PFSK-1 (cell line): ENCODE measurements around the gene RASEF.

Source experiments
- FOXP2 ChIP-seq: optimal IDR thresholded peaks from 2 replicates; pipeline ENCODE3; 2011; ENCODE audit warnings: borderline replicate concordance, control low read depth, inconsistent platforms; ENCODE audit not compliant: insufficient read depth; ENCODE audit errors: extremely low read length, extremely low read depth
- POLR2AphosphoS5 ChIP-seq: IDR thresholded peaks from 2 replicates; pipeline ENCODE4 v1.6.1; 2012; ENCODE audit warnings: low read depth, mild to moderate bottlenecking, control low read depth, low read length, moderate library complexity
- REST ChIP-seq, 2 experiments: IDR thresholded peaks; 2 replicates each; pipeline versions ENCODE4 v1.6.1 to v1.8.0; 2011 to 2012; ENCODE audit warnings: low read depth in 2 of 2, low read length in 2 of 2, control low read depth in 1 of 2, inconsistent platforms in 1 of 2, mild to moderate bottlenecking in 1 of 2, moderate library complexity in 1 of 2; ENCODE audit not compliant: insufficient read depth in 1 of 2
- SIN3A ChIP-seq: IDR thresholded peaks from 2 replicates; pipeline ENCODE4 v1.6.1; 2012; ENCODE audit warnings: mild to moderate bottlenecking, low read length, moderate library complexity, borderline replicate concordance; ENCODE audit not compliant: insufficient read depth
- TAF1 ChIP-seq: IDR thresholded peaks from 2 replicates; pipeline ENCODE4 v1.6.1; 2012; ENCODE audit warnings: low read length, control low read depth, borderline replicate concordance; ENCODE audit not compliant: insufficient read depth

RASEF gene

GRCh38 chr9:83069651-83070050 lies 6.7 kb upstream of the RASEF start:
- no peak for TF ChIP-seq TAF1
- TF ChIP-seq SIN3A: no peak
- no peak for TF ChIP-seq FOXP2
- no peak for TF ChIP-seq POLR2AphosphoS5
- no peak for TF ChIP-seq REST (IDR thresholded peaks at IDR 0.05; ENCODE audit: insufficient read depth in 1 of 2, low read depth in 2 of 2, low read length in 2 of 2)

GRCh38 chr9:83068414-83068813 lies 5.5 kb upstream of the RASEF start:
- TF ChIP-seq SIN3A: no peak
- no peak for TF ChIP-seq REST (IDR thresholded peaks at IDR 0.05; ENCODE audit: insufficient read depth in 1 of 2, low read depth in 2 of 2, low read length in 2 of 2)
- TF ChIP-seq FOXP2: no peak
- no peak for TF ChIP-seq POLR2AphosphoS5
- TF ChIP-seq TAF1: no peak

- TF ChIP-seq SIN3A (no peak), TAF1 (no peak), POLR2AphosphoS5 (no peak), REST (IDR thresholded peaks at IDR 0.05; ENCODE audit: insufficient read depth in 1 of 2, low read depth in 2 of 2, low read length in 2 of 2) (no peak), FOXP2 (no peak)
Observed at GRCh38 chr9:83067579-83067978, 4.6 kb upstream of the RASEF start.

GRCh38 chr9:83066771-83067170 lies 3.8 kb upstream of the RASEF start:
- TF ChIP-seq REST (IDR thresholded peaks at IDR 0.05; ENCODE audit: insufficient read depth in 1 of 2, low read depth in 2 of 2, low read length in 2 of 2) (no peak), FOXP2 (no peak), POLR2AphosphoS5 (no peak), TAF1 (no peak), SIN3A (no peak)

GRCh38 chr9:83065233-83065632 lies 2.3 kb upstream of the RASEF start:
- TF ChIP-seq POLR2AphosphoS5 (no peak), SIN3A (no peak), REST (IDR thresholded peaks at IDR 0.05; ENCODE audit: insufficient read depth in 1 of 2, low read depth in 2 of 2, low read length in 2 of 2) (no peak), TAF1 (no peak), FOXP2 (no peak)
